Fibroblast of lung (primary cell): ENCODE results near the gene SUGCT.

Source experiments
- EZH2 ChIP-seq: IDR thresholded peaks from 2 replicates; pipeline ENCODE4 v1.5.1; 2012; ENCODE audit warnings: low read length, control low read depth, mild to moderate bottlenecking; ENCODE audit errors: missing control alignments
- TF ChIP-seq, protein P1 (sequence below), 2 donors: IDR thresholded peaks in 1 of 2; conservative IDR thresholded peaks in 1 of 2; 1 replicate in 1 of 2; 2 replicates in 1 of 2; pipeline ENCODE4 v1.5.1; 2011 to 2012; ENCODE audit warnings: low read length in 2 of 2, control low read depth in 1 of 2, inconsistent platforms in 1 of 2, low read depth in 1 of 2, mild to moderate bottlenecking in 1 of 2

- TF ChIP-seq EZH2 = no peak
- TF ChIP-seq, protein P1, sequence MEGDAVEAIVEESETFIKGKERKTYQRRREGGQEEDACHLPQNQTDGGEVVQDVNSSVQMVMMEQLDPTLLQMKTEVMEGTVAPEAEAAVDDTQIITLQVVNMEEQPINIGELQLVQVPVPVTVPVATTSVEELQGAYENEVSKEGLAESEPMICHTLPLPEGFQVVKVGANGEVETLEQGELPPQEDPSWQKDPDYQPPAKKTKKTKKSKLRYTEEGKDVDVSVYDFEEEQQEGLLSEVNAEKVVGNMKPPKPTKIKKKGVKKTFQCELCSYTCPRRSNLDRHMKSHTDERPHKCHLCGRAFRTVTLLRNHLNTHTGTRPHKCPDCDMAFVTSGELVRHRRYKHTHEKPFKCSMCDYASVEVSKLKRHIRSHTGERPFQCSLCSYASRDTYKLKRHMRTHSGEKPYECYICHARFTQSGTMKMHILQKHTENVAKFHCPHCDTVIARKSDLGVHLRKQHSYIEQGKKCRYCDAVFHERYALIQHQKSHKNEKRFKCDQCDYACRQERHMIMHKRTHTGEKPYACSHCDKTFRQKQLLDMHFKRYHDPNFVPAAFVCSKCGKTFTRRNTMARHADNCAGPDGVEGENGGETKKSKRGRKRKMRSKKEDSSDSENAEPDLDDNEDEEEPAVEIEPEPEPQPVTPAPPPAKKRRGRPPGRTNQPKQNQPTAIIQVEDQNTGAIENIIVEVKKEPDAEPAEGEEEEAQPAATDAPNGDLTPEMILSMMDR (conservative IDR thresholded peaks at IDR 0.05 in 1 of 2, IDR thresholded peaks at IDR 0.05 in 1 of 2; ENCODE audit: low read depth in 1 of 2, low read length in 2 of 2) = no peak
Measured at GRCh38 chr7:40582539-40582938, 447.7 kb downstream of the SUGCT start.
